GM19452 (cell line): ENCODE data around the gene FGFR2.

Experiments
- ATAC-seq: cut with Tn5 transposase; IDR thresholded peaks from one replicate; pipeline ENCODE4 v1.9.1; 2021; ENCODE audit not compliant: unreplicated experiment

FGFR2 gene

DNA sequence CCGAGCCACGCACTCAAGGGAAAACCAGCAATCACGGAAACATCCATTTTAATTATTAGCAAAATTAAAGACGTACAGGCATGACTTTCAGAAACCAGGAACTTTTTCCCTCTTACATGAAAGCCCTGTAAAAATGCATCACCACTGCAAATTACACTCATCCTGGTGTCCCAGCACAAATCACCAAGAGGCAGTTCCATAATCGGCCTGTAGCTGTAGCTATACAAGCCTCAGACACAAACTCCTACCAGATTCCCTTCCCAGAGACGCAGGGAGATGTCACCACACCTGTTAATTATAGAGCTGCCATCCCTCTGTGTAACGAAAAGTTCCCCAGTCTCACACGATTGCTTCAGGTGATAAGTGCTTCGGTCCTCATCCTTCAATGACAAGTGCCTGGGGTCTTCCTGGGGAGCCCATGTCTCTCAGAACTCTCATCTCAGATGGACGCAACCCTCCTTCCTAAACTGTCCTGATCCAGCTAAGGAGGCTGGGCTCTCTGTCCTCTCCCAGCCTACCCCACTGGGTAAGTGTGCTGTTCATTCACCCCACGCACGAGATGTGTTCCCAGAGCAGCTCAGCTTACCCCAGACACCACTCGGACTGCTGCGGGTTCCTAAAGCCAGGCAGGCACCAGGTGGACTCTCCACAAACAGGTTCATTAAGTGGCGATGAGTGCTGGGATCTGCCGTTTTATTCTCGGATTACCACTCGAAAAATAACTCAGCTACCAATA, 5.9 kb downstream of the FGFR2 start:
- ATAC-seq: no peak

DNA sequence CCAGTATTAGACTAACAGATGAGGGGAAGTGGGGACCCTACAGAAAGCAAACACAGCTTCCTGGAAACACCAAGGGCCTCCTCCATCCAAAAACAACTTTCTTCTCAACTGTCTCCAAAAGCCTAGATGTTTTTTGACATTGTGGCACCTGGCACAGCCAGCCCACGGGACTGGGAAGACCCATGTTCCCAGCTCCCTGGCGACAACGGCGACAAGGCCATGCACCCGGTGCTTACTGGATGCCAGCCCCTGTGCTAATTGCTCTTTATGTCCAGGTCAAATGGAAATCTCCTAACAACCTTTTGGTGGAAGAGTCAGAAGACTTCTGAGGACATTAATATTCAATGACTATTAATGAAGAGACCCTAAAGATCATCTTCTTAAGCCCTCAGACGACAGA, 7.1 kb downstream of the FGFR2 start:
- no peak for ATAC-seq

DNA sequence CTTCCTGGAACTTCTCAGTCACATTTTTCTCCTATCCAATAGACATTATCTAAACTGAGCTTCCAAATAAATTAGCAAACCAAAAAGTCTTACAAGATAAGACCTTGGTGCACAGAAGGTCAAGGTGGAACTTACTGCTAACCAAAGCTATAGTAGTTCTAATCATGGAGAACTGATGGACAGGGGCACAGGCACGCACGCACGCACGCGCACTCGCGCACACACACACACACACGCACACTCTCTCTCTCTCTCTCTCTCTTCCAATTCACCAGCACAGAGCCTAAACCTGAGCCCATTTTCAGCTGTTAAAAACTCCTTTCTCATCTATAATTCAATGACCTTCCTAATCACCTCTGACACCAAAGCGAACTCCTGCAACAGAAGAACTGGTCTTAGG, 7.5 kb downstream of the FGFR2 start:
- no peak for ATAC-seq

DNA sequence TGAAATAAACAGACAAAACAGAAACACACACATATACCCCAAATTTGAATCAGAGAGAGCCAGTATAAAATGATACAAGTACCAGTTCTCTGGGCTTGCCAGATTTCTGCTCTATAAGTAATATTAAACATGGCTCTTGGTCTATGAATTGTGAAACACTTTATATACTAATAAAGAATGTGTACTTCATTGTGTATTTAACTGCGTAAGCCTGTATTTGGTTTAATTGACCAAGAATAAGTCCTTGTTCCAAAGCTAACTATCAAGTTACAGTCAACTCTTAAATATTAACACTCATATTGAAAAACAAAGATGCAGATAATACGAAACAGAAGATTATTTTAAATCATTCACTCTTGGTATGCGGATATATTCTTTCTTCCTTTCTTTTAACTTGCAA, 8.7 kb downstream of the FGFR2 start:
- ATAC-seq: no peak

DNA sequence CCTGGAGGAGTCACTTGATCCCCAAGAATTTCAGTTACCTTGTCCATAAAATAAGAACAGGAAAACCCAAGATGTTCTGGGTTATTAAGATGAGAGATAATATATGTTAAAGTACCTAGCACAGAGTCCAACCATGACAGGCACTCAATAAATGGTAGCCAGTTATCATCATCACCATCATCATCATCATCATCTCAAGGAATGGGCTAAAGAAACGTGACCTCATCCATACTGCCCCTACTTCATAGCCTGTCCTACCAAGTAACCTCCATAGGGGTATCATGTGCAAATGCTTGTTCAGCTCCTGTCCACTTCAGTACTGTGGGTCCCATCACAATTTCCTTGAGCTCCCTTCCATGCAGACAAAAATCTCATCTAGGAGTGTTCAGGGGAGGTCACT, 14.4 kb downstream of the FGFR2 start:
- no peak for ATAC-seq

DNA sequence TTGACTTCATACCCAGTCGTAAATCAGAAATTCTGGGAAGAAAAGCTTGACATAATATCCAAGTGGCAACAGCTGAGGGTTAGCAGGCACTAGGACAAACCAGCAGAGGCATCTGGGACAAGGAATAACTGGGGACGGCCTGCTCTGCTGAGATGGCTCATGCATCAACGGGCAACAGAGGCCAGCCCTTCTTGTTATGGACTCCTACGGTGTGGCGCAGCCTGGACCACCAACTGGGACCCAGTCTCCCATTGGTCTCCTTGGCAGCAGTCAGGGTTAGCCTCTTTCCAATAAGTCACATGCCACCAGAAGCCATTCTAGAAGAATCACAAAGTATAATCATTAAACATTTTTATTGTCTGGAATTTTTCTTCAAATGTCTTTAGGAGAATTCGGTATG, 15.0 kb downstream of the FGFR2 start:
- ATAC-seq: no peak

DNA sequence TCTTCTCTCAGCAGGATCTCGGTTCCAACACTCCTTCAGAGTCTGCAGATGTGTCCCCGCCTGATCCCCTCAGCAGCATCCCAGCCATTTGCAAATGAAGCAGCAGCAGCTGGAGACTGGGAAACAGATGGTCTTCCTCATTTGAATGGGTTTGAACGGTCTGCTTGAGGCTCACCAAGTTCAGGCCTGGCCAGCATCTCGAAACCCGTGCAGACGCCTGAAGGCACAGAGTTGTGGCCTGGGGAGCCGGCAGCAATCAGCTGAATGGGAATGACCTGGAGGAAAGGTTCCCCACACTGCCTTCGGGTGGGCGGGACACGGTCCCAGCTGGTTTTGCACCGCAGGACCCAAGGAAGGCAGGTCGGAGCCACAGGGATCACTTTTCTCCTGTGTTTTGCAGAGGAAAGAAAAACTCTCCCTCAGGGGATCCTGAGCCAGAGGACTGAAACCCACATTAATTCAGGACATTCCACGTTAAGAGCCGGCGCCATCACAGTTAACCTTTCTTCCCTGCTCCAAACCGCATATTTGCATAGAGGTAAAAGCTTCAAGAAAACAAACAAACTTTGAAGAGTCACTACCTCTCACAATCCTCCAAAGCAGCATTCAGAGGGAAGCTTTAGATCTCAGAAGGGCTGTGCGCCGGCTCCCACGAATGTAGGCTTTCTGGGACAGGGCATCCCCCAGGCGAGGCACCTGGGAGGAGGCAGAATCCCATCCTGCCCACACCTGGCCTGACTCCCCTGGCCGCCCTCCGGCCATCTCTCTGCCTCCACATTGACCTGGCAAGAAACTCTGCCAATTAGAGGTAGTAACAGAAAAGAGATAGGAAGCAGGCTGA, 17.7 kb downstream of the FGFR2 start:
- ATAC-seq: no peak

DNA sequence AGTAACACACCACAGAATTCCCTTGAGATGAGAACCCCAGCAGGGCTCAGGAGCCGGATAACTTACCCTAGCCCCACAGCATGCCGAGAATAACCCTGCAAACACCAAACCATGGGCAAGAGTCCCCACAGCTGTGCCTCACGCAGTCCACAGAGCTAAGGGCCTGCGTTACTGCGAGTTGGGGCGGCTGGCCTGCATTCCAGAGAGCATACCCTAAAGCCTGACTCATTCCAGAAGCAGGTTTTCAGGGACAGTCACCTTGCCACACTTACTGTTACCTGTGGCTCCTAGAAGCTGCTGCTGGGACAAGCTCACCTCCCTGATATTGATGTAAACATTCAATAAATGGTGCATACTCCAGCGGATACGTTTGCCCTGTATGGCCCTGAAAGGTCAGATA, 18.6 kb downstream of the FGFR2 start:
- ATAC-seq: no peak

DNA sequence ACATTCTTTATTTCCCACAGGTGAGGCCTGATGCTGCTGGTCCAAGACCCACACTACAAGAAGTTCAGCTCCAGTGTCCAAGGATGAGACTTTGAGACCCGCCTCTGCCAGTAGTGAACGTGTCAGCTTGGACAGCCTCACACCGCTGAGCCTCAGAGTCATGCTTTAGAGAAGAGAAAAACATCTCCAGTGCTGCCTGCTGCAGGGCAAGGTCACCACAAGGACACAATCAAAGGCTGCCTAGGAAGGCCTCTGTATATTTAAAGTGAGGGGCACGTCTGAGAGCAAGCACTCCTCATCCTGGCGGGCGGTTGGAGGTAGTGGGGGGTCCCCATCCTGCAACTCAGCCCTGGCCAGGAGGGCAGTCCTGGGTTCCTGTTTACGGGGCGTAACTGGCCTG, 19.3 kb downstream of the FGFR2 start:
- ATAC-seq: no peak

DNA sequence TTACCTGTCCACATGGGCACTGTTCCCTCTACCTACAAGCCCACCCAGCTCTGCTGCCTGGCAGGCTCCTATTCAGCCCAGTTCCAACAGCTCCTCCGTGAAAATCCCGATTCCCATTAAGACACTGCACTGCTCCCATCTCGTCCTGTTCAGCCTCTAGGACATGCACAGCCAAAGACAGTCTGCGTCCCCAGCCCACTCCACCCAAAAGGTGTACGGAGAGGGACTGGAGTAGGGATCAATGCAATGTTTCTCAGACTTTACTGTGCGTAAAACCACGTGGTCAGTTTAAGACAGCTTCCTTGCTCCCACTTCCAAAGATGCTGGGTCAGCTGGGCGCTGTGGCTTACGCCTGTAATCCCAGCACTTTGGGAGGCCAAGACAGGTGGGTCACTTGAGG, 19.9 kb downstream of the FGFR2 start:
- no peak for ATAC-seq

DNA sequence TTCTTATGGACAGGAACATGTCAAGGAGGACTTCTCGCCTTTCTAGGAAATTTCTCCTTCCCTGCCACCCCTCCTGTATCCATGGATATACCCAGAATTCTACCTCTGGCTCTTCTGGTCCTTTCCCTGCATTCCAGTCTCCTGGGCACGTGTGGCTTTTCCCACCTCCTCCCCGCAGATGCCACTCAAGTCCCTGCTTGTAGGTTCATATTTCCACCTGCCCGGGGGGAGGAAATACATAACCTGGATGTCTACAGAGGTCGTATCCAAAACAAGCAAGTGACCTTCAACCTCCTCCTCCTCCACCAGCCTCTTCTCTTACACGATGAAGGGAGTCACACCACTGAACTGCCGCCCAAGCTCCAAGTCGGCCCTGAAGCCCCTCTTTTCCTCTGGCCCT, 20.7 kb downstream of the FGFR2 start:
- no peak for ATAC-seq

DNA sequence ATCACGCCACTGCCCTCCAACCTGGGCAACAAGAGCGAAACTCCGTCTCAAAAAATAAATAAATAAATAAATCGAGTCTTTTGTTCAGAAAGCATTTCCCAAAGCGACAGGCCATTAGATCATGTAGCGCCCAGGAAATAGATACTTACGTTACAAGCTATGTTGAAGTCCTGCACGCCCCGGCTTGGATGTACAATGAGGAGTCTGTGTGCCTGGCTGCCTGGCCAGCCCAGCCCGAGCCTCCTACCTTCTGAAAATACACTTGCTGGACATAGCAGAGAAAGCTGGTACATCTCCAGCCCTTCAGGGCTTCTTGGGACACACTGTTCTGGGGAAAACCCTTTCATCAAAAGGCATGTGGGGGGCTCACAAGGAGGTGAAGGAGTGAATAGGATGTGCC, 22.1 kb downstream of the FGFR2 start:
- ATAC-seq: no peak

DNA sequence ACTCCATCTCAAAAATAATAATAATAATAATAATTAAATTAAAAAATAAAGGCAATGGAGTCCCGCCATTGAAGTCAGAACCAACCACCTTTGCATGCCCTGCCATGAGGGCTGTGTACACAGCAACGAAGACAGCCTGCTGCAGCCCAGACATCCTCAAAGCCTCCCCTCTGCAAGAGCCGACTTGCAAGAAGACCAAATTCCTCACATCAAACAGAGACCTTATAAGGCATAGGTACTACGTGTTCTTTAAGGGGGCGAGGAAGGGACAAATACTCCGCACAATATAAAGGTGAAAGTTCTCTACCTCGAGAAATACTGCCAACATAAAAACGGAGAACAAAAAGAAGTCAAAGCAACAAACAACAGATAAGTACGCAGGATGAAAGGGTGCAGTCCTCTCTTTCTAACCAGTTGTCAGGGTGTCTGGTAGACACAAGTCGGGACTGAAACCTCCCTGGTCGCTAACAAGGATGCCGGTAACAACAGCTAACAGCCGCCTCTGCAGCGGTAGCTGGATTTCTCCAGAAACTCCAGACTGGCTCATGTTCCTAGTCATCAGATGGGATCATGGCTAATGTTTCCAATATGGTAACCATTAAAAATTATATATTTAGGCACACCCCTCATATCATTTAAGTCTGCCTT, 23.6 kb downstream of the FGFR2 start:
- no peak for ATAC-seq

DNA sequence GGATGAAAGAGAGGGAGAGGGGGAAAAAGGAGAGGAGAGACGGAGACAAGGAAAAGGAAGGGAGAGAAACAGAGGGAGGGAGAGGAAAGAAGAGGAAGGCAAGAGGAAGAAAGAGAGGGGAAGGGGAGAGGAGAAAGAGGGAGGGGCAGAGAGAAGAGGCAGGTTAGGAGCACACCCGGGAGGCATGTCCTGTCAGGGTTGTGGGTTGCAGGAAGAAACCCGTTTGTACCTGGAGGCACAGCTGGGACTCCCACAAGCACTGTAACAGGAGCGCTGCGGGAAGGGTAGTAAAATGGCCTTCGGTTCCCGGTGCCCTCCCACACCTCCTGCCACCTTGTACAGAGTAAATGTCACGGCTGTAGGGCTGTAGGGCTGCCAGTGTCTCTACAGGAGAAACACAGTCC, 24.7 kb downstream of the FGFR2 start:
- no peak for ATAC-seq

DNA sequence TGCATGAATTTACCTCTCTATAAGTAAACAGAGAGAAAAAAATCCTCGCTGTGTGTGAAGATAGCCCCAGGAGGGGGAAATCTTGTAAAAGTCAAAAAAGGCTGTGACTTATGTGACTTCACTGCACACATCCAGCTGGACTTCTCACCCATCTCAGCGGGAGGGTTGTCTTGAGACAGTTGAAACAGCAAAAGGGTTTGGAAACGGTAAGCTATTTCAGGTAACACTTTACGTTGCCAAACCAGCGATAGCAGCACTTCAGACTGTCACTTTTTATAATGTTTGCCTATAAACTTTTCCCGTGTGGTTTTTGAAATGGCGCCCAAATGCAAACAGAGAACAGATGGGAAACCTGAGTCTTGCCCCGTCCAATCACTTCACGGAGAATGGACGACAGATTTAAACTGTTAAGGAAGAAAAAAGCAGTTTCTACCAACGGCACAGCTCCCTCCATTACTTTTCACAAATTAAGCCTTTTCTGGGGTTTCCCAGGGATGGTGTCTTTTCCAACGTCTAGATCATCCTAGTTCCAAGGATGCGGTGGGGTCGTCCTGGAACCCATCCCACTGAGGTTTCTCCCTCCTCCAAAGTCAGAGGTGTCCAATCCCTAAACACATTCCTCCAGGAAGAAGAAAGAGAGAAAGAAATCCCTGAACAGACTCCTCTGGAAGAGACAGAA, 25.2 kb downstream of the FGFR2 start:
- ATAC-seq: no peak

DNA sequence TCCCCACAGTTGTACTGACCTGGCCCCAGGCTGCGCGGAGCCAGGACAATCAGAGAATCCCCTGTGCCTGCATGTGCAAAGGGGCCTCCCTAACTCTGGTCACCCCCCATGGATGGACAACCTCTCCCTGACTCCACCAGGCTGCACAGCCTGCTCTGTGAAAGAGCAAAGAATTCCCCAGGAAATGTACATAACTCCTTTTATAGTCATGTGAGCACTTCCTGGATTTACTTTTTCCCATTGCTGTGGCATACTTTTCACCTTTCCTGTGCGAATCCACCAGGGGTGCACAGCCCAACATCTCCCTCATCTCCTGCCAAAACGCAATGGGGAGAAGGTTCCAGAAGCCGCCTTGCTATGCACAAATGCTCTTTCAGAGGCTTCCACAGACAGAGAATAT, 27.9 kb downstream of the FGFR2 start:
- no peak for ATAC-seq

DNA sequence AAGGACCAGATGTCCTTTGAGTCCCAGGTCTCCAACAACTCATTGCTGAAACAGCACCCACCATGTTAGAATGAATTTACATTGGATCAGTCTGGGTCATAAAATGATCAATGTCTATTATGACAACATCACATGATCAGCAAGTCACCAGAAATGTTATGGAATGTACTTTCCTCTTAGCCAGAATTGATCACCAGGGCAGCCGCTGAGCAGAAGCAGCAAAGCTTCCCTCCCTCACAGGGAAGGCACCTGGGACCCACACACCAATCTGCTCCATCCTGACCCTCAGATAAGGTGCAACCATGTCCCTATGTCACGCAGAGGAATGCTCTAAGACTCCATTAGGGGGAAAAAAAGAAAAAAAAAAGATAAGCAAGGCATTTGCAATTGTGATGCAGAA, 30.0 kb downstream of the FGFR2 start:
- no peak for ATAC-seq

DNA sequence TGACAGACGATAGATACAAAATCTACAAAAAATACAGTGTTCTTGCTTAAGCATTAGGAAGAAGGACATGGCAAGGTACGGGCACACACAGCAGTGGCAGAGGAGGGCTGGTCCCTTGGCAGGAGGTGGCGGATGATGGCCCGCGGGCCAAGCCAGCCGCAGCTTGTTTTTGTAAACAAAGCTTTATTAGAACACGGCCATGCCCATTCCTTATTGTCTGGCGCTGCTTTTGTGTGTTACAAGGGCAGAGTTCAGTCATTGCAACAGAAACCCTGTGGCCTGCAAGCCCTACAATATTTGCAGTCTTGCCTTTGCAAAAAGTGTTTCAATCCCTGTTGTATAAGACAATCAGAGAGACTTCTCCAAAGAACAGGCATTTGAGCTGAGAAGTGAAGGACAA, 30.7 kb downstream of the FGFR2 start:
- ATAC-seq: no peak

DNA sequence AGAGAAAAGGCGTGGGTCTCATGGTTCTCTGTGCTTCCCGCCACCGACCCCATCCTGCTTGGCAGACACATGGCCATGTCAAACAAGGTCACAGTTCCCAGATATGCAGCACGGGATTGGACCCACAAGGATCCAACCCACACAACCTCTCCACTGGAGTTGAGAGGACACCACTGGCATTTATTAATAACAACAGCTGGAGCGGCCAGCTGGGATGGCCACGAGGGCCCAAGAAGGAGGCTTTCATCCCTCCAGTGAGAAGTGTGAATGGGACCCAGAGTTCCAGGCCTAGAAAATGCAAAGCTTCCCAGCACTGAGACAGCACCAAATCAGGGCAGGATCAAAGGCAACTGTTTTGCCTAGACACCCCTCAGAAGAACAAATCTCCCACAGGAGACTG, 31.5 kb downstream of the FGFR2 start:
- ATAC-seq: no peak

DNA sequence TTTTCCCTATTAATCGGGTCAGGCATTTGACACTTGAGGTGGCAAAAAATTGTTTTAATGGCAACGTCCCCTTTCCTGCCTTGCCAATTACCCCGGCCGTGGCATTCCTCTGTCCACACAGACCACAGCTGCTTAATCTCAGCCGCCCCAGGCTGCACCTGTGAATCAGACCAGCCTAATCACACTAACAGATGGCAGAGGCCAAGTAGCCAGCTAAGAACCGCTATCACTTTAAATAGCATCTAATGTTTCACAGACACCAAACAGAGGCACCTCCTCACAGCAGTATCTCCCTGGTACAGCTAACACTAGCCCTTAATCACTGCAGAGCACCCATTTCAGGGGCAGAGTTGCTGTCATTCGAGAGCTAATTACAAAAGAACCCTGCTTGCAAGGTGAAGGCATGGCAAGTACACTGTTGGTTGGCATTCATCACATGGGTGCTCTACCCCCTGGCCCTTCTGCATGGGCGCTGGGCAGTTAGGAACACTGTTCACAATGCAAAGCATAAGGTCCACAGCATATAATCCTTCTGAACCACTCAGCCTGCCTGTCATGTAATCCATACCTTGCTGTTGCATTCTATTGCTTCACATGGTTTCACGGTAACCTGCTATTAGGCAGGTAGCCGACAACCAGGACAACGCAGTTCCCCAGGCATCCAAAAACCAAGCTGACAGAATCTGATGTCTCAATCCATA, 38.8 kb downstream of the FGFR2 start:
- ATAC-seq: no peak

DNA sequence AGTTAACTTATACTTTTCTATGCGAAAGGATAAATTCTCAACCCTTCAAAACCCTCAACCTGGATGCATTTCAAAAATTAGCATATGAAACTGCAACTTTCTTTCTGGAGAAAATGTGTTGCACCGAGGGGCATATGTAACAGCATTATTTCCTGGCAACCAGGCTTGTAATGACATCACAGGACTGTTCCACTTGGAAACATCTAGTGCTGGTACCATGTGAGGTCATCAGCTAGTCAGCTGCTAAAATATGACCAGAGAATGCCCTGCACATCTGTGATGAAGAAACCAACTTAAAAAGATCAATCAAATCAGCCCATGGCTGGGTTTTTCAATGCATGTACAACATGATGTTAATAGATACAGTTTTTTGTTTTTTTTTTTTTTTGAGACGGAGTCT, 40.0 kb downstream of the FGFR2 start:
- no peak for ATAC-seq
